GM19025 (cell line): ENCODE measurements around the gene SLC16A13.
"Not testable (repeated sequence)": the region's sequence is repeated elsewhere in the genome, so short reads cannot be mapped to it uniquely, and the experiment has no call there.

ENCODE experiments used
- ATAC-seq: cut with Tn5 transposase; IDR thresholded peaks from one replicate; pipeline ENCODE4 v1.9.1; 2021; ENCODE audit warnings: mild to moderate bottlenecking, low read depth, moderate library complexity; ENCODE audit not compliant: unreplicated experiment

Gene SLC16A13

DNA sequence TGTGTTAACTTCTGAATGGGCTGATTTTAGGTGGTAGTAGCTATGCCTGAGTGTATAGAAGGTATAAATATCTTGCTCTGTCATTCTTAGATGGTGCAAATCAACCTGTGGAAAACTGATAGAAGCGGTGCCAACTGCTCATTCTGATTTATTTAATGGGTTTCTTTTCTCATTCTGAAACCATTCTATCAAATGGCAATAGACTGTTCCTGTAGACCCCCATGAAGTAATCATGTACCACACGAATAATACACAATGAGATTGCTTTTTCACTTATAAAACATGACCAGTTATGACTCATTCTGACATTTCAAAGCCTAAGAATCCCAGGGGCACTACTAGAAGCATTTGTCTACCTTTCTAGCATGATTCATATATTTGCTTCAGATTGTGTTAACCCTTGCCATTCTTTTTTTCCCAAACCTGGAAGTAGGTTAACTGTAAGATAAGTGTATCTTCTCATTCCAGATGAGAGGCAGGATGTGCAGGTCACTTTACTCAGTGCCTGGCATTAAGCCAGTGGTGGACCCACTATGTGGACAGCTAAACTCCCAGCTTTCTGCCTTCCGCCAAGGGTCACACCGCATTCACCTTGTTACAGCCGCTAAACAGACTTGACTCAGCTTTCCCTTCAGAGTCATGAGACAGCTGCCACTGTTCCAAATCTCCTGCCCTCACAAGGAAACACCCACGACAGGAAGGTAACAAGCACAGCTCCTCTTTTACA is 24.5 kb downstream of the SLC16A13 start:
- ATAC-seq: no peak

DNA sequence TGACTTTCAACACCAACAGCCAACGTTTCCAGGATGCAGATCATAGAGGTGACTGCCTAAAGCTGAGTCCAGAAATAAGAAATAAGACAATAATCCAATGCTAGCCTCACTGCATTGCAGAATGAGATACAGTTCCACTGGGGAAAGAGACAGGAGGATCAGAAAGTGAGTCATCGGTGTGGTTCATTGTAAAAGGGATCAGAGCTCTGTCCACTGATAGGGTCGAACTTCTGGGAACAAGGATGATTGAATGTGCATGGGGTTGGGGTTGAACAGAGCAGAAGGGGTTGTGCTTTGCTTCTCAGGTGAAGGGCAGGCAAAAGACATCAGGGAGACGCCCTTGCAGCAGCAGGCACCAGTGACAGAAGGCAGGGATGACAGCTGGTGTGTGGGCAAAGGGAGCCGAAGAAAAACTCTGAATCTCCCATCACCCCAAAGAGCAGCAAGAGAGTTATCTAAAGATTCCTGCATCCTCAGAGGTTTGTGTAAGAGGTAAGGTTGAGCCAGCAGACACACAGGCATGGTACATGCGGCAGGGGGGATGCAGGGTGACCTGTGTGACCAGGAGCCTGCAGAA is 27.8 kb downstream of the SLC16A13 start:
- no peak for ATAC-seq

DNA sequence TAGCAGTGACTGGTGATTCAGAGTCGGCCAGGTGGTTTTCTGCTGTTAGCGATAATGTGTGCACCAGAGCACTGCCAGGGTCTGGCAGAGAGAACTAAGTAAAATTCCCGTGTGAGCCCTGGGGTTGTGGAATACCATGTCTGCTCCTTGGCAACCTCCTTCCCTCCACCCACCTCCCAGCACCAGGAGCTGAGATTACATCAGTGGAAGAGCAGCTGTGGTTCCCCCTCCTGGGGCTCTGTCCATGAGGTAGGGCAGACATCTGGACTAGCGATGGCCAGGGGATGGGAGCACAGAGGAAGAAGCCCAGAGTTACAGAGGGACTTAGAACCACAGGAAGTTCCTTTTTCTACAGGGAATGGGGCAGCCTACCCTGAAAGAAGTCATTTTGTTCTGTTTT is 28.4 kb downstream of the SLC16A13 start:
- no peak for ATAC-seq

DNA sequence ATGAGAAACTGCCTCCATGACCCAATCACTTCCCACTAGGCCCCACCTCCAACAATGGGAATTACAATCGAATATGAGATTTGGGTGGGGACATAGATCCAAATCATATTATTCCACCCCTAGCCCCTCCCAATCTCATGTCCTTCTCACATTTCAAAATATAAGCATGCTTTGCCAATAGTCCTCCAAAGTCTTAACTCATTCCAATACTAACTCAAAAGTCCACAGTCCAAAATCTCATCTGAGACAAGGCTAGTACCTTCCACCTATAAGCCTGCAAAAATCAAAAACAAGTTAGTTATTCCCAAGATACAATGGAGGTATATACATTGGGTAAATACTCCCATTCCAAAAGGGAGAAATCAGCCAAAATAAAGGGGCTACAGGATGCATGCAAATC is 31.4 kb downstream of the SLC16A13 start:
- no peak for ATAC-seq

DNA sequence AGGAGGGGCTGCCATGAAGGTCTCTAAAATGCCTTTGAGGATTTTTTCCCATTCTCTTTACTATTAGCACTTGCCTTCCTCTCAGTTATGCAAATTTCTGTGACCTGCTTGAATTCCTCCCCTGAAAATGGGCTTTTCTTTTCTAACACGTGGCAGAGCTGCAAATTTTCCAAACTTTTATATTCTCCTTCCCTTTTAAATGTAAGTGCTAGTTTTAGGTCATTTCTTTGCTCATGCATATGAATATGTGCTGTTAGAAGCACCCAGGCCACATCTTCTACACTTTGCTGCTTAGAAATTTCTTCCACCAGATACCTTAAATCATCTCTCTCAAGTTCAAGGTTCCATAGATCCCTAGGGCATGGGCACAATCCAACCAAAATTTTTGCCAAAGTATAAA is 32.5 kb downstream of the SLC16A13 start:
- ATAC-seq: no peak

DNA sequence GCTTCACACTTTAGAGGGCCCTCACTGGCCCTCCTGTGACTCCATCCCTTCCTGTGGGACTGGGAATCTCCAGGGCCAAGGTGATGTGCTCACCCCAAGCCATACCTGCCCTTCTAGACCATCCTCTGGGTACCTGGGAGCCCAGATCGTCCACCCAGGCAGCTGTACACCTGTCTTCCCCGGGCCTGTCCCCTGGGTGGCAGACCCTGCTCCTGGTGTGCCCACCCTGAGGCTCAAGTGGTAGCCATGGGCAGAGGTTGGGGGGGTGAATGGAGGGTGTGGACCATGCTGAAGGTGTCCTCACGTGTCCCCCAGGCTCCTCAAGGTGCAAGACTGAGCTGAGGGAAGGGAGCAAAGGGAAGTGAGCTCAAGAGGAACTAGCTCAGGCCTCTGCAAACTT is 34.9 kb downstream of the SLC16A13 start:
- ATAC-seq: no peak

DNA sequence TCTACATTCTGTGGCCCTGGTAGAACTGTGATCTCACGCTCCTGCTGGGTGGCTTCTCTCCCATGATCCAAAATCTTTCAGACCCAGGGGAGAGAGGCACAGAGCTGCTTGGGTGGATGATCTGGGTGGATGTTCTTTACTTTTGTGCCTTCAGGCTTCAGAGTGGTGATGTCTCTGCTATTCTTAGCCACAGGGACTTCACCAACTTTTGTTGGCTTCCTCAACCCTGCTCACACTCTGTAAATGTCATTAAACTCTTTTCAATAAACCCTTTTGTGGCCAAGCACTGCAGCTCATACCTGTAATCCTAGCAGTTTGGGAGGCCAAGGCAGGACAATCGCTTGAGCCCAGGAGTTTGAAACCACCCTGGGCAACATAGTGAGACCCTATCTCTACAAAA is 36.6 kb downstream of the SLC16A13 start:
- ATAC-seq: no peak

DNA sequence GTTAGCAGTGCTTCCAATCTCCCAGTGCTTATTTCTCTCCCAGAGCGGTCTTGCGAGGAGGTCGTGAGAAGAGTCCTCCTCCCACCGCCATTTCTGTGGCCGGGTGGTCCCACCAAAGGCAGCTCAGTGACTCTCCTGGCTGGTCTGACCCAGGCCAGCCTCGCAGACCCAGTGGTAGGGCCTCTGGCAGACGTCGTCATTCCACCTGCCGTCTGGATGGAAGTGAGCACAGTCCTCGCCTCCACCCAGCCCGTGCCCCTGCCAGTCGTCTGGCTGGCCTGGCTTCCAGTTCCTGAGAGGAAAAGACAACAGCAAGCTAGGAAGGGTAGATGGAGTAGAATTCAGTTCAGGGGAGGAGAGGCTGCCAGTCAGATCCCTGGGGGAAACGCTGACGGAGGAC is 39.1 kb downstream of the SLC16A13 start:
- no peak for ATAC-seq

DNA sequence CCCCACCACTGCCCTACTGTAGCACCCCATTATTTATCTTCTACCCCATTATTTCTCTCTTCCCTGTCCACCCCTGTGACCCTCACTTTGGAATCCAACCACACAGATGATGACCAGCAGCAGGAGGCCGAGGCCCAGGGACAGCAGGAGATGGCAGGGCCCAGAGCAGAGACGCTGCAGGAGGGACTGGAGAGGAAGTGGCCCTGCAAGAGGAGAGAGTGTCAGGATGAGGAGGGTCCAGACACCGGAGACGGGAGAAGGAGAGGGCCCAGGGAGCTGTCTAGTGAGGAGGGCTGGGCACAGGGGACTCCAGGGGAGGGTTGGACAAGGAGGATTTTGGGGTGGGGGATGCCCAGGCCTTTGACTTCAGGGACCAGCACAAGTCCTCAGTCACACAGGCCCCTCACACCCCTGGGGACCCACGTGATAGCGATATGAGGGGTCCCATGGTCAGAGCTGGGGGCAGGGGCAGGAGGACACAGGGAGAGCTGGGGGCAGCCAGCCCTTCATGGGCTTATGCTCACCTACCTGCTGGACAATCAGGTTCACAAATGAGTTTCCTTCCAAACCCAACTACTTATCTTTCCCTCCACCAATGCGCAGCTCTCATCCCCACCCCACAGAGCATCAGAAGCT is 42.2 kb downstream of the SLC16A13 start:
- ATAC-seq: no peak

DNA sequence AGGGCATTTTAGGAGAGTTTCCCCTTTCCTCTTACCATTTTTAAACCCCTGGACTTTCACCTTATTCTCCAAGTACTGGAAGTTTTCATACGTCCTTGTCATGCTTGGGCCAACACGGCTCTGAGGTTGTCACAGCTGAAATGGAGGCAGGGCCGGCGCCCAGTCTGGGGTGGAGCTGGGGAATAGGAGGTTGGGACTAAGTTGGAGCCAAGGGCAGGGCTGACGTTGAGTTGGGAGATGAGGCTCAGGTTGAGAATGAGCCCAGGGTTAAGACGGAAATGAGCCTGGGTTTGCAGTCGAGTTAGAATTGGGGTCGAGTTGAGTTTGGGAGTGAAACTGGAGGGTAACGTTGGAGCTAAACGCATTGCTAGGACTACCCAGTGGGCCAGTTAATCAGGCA is 42.9 kb downstream of the SLC16A13 start:
- no peak for ATAC-seq

DNA sequence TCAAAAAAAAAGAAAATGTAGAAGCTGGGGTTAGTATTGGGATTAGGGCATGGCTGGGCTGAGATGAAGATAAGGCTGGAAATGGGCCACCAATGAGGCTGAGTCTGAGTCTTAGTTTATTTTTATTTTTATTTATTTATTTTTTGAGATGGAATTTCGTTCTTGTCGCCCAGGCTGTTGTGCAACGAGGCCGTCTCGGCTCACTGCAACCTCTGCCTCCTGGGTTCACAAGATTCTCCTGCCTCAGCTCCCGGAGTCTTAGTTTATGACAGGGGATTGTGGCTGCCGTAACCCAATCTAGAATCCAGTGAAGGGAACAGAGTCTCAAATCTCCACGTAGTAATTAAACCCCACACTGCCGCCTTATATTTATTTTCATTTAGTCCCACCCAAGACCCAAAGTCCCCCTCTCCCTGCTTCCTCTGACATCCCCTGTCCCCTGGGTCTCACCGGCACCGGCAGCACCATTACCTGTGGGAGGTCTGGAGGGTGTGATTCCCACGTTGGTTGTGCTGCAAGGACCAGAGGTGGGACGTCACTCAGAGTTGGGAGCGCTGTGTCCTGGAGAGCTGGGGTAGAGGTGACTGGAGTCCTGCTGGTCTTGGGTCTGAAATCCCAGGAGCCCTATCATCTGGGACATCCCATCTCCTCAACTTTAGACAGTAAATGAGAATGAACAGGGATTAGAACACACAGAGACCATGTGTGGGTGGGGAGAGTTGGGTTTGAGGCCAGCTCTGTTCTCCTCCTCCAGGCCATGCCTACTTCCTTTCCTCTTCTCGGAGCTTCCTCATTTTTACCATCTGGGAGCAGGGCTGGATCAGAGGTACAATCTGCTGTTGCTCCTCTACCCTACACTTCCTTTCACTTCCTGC is 44.0 kb downstream of the SLC16A13 start, which contains the start of gene CLEC10A:
Gene CLEC10A, minus strand, starts transcription at position 671 of the 875 bp plus-strand sequence. CDS start 1,439 bp downstream, outside the sequence.
- no peak for ATAC-seq

DNA sequence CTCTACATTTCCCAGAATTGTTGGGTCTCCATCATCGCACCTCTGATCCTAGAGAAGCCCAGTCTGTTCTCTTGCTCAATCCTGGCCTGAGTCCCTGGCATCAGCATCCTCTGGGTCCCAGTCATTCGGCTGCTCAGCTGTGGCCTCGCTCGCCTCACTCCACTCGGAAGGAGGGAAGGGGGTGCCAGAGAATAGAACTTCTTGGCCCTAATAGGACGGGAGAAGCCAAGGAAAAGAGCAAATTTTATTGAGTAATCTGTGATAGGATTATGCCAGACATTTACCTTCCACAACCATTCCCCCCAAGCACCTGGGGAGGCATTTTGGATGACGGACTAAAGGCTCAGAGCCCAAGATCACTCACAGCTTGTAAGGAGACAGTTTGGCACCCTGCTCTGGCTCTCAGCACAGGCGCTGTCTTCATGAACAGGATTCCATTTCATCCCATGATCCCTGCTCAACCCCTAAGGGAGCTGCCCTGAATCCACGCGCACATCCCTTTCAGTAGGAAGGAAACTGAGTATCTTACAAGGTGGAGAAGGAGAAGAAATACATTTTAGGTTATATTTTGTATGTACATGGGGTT is 44.7 kb downstream of the SLC16A13 start:
- ATAC-seq: no peak

DNA sequence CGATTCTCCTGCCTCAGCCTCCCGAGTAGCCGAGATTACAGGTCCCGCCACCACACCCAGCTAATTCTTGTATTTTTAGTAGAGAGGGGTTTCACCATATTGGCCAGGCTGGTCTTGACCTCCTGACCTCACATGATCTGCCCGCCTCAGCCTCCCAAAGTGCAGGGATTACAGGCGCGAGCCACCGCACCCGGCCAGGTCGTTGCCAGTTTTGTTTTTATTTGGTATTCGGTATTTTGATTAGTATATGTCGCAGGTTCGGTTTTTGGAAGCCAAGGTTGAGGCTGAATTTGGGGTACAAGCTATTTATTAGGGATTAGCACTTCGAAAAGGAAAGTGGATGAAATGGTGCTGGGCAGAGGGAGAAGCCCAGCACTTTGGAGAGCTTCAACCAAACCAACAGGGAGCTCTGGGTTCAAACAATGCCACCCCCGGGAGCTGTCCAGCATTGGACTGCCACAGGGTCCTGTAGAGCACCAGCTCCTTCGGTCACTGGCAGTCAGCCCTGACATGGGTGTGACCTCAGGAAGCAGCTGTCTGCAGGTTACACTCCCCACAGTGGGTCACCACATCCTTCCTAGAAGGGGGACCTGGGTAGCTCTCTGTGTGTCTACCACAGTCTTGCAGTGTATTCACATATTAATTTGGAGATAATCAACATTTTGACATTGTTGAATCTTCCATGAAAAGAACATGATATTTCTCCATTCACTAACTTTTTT is 45.7 kb downstream of the SLC16A13 start:
- ATAC-seq: no peak

DNA sequence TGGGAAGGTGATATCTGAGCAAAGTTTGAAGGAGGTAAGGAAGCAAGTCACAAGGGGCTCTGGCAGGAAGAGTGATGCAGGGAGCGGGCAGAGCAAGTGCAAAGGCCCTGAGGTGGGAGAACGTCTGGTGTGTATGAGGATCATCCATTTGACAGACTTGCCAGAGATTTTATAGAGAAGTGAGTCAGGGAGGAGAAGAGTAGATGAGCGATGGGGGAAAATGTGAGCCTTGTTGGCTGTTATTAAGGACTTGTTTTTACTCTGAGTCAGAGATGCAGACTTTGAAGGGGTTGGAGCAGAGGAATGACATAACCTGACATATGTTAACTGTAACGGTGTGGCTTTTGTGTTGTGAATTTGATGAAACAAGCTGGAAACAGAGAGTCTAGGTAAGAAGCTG is 47.8 kb downstream of the SLC16A13 start:
- no peak for ATAC-seq

DNA sequence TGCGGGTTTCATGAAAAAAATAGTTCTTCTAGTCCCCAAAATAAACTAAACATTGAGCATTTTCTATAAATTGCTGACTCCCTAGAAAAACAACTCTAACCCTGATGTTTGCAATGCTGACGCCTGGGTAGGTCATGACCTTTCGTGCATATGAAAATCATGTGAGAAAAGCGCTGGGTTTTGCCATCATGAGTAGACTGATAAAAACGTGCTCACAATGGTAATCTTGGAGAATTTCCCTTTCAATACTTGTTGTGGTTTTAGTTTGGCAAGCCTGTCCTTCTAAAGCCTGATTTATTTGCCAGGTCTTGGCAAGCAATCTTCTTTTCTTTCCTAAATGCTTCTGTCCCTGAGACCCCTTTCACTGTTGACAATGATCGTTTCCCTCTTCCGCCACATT is 48.3 kb downstream of the SLC16A13 start:
- no peak for ATAC-seq

DNA sequence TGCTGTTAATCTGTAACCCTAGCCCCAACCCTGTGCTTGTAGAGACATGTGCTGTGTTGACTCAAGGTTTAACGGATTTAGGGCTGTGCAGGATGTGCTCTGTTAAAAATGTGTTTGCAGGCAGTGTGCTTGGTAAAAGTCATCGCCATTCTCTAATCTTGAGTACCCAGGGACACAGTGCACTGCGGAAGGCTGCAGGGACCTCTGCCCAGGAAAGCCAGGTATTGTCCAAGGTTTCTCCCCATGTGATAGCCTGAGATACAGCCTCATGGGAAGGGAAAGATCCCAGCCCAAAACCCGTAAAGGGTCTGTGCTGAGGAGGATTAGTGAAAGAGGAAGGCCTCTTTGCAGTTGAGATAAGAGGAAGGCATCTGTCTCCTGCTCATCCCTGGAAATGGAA is 52.6 kb downstream of the SLC16A13 start:
- not testable (repeated sequence) for ATAC-seq

DNA sequence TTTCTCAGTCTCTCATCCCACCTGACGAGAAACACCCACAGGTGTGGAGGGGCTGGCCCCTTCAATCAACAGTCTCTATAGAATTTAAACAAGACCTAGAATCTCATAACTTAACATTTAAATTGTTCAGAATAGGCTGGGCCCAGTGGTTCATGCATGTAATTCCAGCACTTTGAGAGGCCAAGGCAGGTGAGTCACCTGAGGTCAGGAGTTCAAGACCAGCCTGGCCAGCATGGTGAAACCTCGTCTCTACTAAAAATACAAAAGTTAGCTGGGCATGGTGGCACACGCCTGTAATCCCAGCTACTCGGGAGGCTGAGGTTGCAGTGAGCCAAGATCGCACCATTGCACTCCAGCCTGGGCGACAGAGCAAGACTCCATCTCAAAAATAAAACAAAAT is 53.8 kb downstream of the SLC16A13 start:
- not testable (repeated sequence) for ATAC-seq
